Ishikawa (cell line): ENCODE measurements around the gene CFAP97D1.

Experiments
- CEBPB ChIP-seq: IDR thresholded peaks from 2 replicates; pipeline ENCODE4 v1.6.1; 2012
- CREB1 ChIP-seq: IDR thresholded peaks from 2 replicates; pipeline ENCODE4 v1.6.1; 2012; ENCODE audit warnings: low read depth
- EGR1 ChIP-seq: IDR thresholded peaks from 2 replicates; pipeline ENCODE4 v1.6.1; 2012
- EP300 ChIP-seq: IDR thresholded peaks from 2 replicates; pipeline ENCODE4 v1.6.1; 2012; ENCODE audit warnings: borderline replicate concordance
- FOXM1 ChIP-seq: IDR thresholded peaks from 2 replicates; pipeline ENCODE4 v1.6.1; 2012; ENCODE audit warnings: low read depth, borderline replicate concordance
- MAX ChIP-seq: IDR thresholded peaks from 2 replicates; pipeline ENCODE4 v1.6.1; 2012
- NFIC ChIP-seq: IDR thresholded peaks from 2 replicates; pipeline ENCODE4 v1.6.1; 2012
- RAD21 ChIP-seq: IDR thresholded peaks from 2 replicates; pipeline ENCODE4 v1.6.1; 2012; ENCODE audit warnings: low read depth
- REST ChIP-seq: IDR thresholded peaks from 2 replicates; pipeline ENCODE4 v1.6.1; 2012; ENCODE audit warnings: low read depth, mild to moderate bottlenecking
- TAF1 ChIP-seq: IDR thresholded peaks from 2 replicates; pipeline ENCODE4 v1.6.1; 2012; ENCODE audit warnings: low read depth, mild to moderate bottlenecking
- TCF12 ChIP-seq: IDR thresholded peaks from 2 replicates; pipeline ENCODE4 v1.6.1; 2012; ENCODE audit warnings: low read depth
- TEAD4 ChIP-seq: IDR thresholded peaks from 2 replicates; pipeline ENCODE4 v1.6.1; 2012
- USF1 ChIP-seq: IDR thresholded peaks from 2 replicates; pipeline ENCODE4 v1.6.1; 2012
- YY1 ChIP-seq: IDR thresholded peaks from 2 replicates; pipeline ENCODE4 v1.6.1; 2012; ENCODE audit warnings: low read depth
- ZBTB7A ChIP-seq: IDR thresholded peaks from 2 replicates; pipeline ENCODE4 v1.6.1; 2012; ENCODE audit warnings: low read depth

The CFAP97D1 gene

GRCh38 chr17:43753493-43754129 lies 26.6 kb upstream of the CFAP97D1 start:
- no peak for TF ChIP-seq EP300
- TF ChIP-seq TEAD4, result no peak
- TF ChIP-seq ZBTB7A, result no peak
- no peak for TF ChIP-seq TAF1
- no peak for TF ChIP-seq YY1
- TF ChIP-seq CEBPB, result no peak
- no peak for TF ChIP-seq EGR1
- TF ChIP-seq MAX, result no peak

GRCh38 chr17:43754947-43755346 lies 25.3 kb upstream of the CFAP97D1 start:
- TF ChIP-seq CEBPB, result no peak
- no peak for TF ChIP-seq REST
- TF ChIP-seq USF1, result no peak
- no peak for TF ChIP-seq NFIC
- no peak for TF ChIP-seq CREB1
- TF ChIP-seq TAF1, result no peak
- no peak for TF ChIP-seq RAD21
- TF ChIP-seq ZBTB7A, result no peak
- TF ChIP-seq MAX, result no peak
- no peak for TF ChIP-seq FOXM1
- TF ChIP-seq TCF12, result no peak
- TF ChIP-seq EP300, result no peak

- TF ChIP-seq USF1, result no peak
- no peak for TF ChIP-seq FOXM1
- TF ChIP-seq TAF1, result no peak
- TF ChIP-seq TEAD4, result no peak
- no peak for TF ChIP-seq RAD21
- no peak for TF ChIP-seq NFIC
- TF ChIP-seq EGR1, result no peak
- no peak for TF ChIP-seq YY1
- TF ChIP-seq MAX, result no peak
- TF ChIP-seq CREB1, result no peak
- TF ChIP-seq ZBTB7A, result no peak
- no peak for TF ChIP-seq EP300
- TF ChIP-seq TCF12, result no peak
- no peak for TF ChIP-seq REST
- TF ChIP-seq CEBPB, result no peak
These were observed 24.8 kb upstream of the CFAP97D1 start for GRCh38 chr17:43755389-43755875.

- TF ChIP-seq TCF12 (no peak), NFIC (no peak), YY1 (no peak)
These were observed 24.0 kb upstream of the CFAP97D1 start for GRCh38 chr17:43756201-43756600.

GRCh38 chr17:43757171-43757660 lies 23.0 kb upstream of the CFAP97D1 start:
- TF ChIP-seq EP300 (no peak), ZBTB7A (no peak), CREB1 (no peak), EGR1 (no peak), NFIC (no peak), MAX (no peak)

- TF ChIP-seq FOXM1, result no peak
- no peak for TF ChIP-seq YY1
- TF ChIP-seq CEBPB, result no peak
- TF ChIP-seq RAD21, result no peak
- no peak for TF ChIP-seq CREB1
- TF ChIP-seq TCF12, result no peak
- no peak for TF ChIP-seq REST
- TF ChIP-seq USF1, result no peak
These were observed 22.1 kb upstream of the CFAP97D1 start for GRCh38 chr17:43758086-43758485.
